Smooth muscle cell (in vitro differentiated cells): Measurements from ENCODE around the gene ABCD1. TPM values are rescaled to one million over a fixed set of nuclear protein-coding genes. Genes with fewer than 3 reads are reported as not detected.
"Not testable (repeated sequence)": the region's sequence is repeated elsewhere in the genome, so short reads cannot be mapped to it uniquely, and the experiment has no call there.

Experiments
- DNase-seq: peaks from one replicate; lab custom pipeline; 2025; ENCODE audit not compliant: unreplicated experiment; lab: John Stamatoyannopoulos, UW
- H2AFZ ChIP-seq: fragments of 200-600 bp; sonication (generic); 2 replicates; pipeline ENCODE4 v1.6.0; 2016; ENCODE audit warnings: antibody characterized with exemption, low read depth, mild to moderate bottlenecking
- H3F3A ChIP-seq: fragments of 200-600 bp; sonication (generic); 2 replicates; pipeline ENCODE4 v1.6.0; 2017; ENCODE audit warnings: antibody characterized with exemption, low read depth
- H3K27ac ChIP-seq: fragments of 200-600 bp; sonication (generic); 2 replicates; pipeline ENCODE4 v1.5.1; 2016; ENCODE audit warnings: low read depth, mild to moderate bottlenecking
- H3K27me3 ChIP-seq: fragments of 200-600 bp; sonication (generic); 2 replicates; pipeline ENCODE4 v1.6.1; 2016; ENCODE audit warnings: low read depth, mild to moderate bottlenecking
- H3K36me3 ChIP-seq: fragments of 200-600 bp; sonication (generic); 2 replicates; pipeline ENCODE4 v1.5.1; 2016; ENCODE audit warnings: low read depth
- H3K4me1 ChIP-seq: fragments of 200-600 bp; sonication (generic); 2 replicates; pipeline ENCODE4 v1.5.1; 2016; ENCODE audit warnings: low read depth
- H3K4me2 ChIP-seq: fragments of 200-600 bp; sonication (generic); 2 replicates; pipeline ENCODE4 v1.6.0; 2016; ENCODE audit warnings: mild to moderate bottlenecking
- H3K4me3 ChIP-seq: fragments of 200-600 bp; sonication (generic); 2 replicates; pipeline ENCODE4 v1.5.1; 2016; ENCODE audit warnings: mild to moderate bottlenecking
- H3K79me2 ChIP-seq: fragments of 200-600 bp; sonication (generic); 2 replicates; pipeline ENCODE4 v1.6.0; 2016; ENCODE audit warnings: low read depth, mild to moderate bottlenecking
- H3K9ac ChIP-seq: fragments of 200-600 bp; sonication (generic); 2 replicates; pipeline ENCODE4 v1.6.0; 2016; ENCODE audit warnings: low read depth
- H3K9me3 ChIP-seq: fragments of 200-600 bp; sonication (generic); replicated peaks from 2 replicates; pipeline ENCODE4 v1.5.1; 2016; ENCODE audit warnings: low read depth
- H4K20me1 ChIP-seq: fragments of 200-600 bp; sonication (generic); 2 replicates; pipeline ENCODE4 v1.6.0; 2016; ENCODE audit warnings: low read depth
- CTCF ChIP-seq: fragments of 200-600 bp; sonication (generic); IDR thresholded peaks from 2 replicates; pipeline ENCODE4 v1.5.1; 2017; ENCODE audit warnings: borderline replicate concordance, mild to moderate bottlenecking, antibody characterized with exemption; ENCODE audit not compliant: insufficient read depth, poor library complexity, severe bottlenecking
- WGBS: methylation state at CpG from one replicate; pipeline ENCODE4 v1.1.7; 2016; ENCODE audit warnings: low lambda C conversion rate; 5-methylcytosine and 5-hydroxymethylcytosine counted together
- polyA plus RNA-seq: library from polyadenylated mRNA; unstranded; fragments of >200 nt; fragmentation: Nextera tagmentation; extraction: Ambion mirVana; gene quantifications from 2 replicates; pipeline ENCODE4 v1.2.1, GENCODE V29; 2016
- total RNA-seq: library from RNA; depleted of rRNA; stranded (reverse); fragments of >200 nt; gene quantifications from 2 replicates; pipeline ENCODE4 v1.2.3, GENCODE V29; 2014

ABCD1 gene
- total and polyA plus RNA-seq, 2 experiments from 2014 or later, result 6.2 to 10.9 TPM

GRCh38 chrX:153697924-153698865 lies 26.5 kb upstream of the ABCD1 start:
- TF ChIP-seq CTCF, result no peak
- H4K20me1 ChIP-seq, result no peaks in the 10 kb centered on the region
- H3K79me2 ChIP-seq, result no peaks in the 10 kb centered on the region
- no peak overlapping the region for H2AFZ ChIP-seq
- no peak overlapping the region for H3K4me3 ChIP-seq
- 92% methylated on average over 16 of the region's 16 CpGs for WGBS
- H3K9me3 ChIP-seq, result no peaks in the 10 kb centered on the region
- no peak for DNase-seq
- no peaks in the 10 kb centered on the region for H3F3A ChIP-seq
- H3K4me1 ChIP-seq, result no peaks in the 10 kb centered on the region
- no peaks in the 10 kb centered on the region for H3K36me3 ChIP-seq
- H3K27ac ChIP-seq, result no peak overlapping the region
- H3K4me2 ChIP-seq, result no peak overlapping the region
- no peak overlapping the region for H3K9ac ChIP-seq
- H3K27me3 ChIP-seq, result no peaks in the 10 kb centered on the region

GRCh38 chrX:153699210-153699783 lies 25.4 kb upstream of the ABCD1 start:
- H3K36me3 ChIP-seq, H3K4me1 ChIP-seq, H3K79me2 ChIP-seq, H3K27me3 ChIP-seq, H3K9ac ChIP-seq, H3K4me2 ChIP-seq, H3K9me3 ChIP-seq, H3K4me3 ChIP-seq, H3K27ac ChIP-seq, DNase-seq, H2AFZ ChIP-seq, H3F3A ChIP-seq, H4K20me1 ChIP-seq: not testable (repeated sequence)
- WGBS, result 89% methylated on average over 16 of the region's 16 CpGs

- H3K4me3 ChIP-seq, H3K9me3 ChIP-seq, H4K20me1 ChIP-seq, H3K79me2 ChIP-seq, H3K27ac ChIP-seq, DNase-seq, H3F3A ChIP-seq, H3K4me1 ChIP-seq, H2AFZ ChIP-seq, H3K9ac ChIP-seq, H3K27me3 ChIP-seq, H3K36me3 ChIP-seq, H3K4me2 ChIP-seq: not testable (repeated sequence)
- 84% methylated on average over 18 of the region's 18 CpGs for WGBS
These were observed 24.8 kb upstream of the ABCD1 start for GRCh38 chrX:153699784-153700371.

GRCh38 chrX:153700376-153700945 lies 24.2 kb upstream of the ABCD1 start:
- H3K4me2 ChIP-seq, result no peak overlapping the region
- no peak overlapping the region for H3K9ac ChIP-seq
- H3K79me2 ChIP-seq, result no peaks in the 10 kb centered on the region
- no peaks in the 10 kb centered on the region for H3K36me3 ChIP-seq
- no peak for DNase-seq
- no peak for TF ChIP-seq CTCF
- H2AFZ ChIP-seq, result no peak overlapping the region
- no peaks in the 10 kb centered on the region for H3K9me3 ChIP-seq
- H3K4me3 ChIP-seq, result no peak overlapping the region
- no peaks in the 10 kb centered on the region for H3K4me1 ChIP-seq
- no peaks in the 10 kb centered on the region for H3F3A ChIP-seq
- H3K27ac ChIP-seq, result no peak overlapping the region
- no peaks in the 10 kb centered on the region for H3K27me3 ChIP-seq
- no peaks in the 10 kb centered on the region for H4K20me1 ChIP-seq
- 78% methylated on average over 12 of the region's 15 CpGs for WGBS
